ENCODE results near the gene HDAC6.

Gene HDAC6

DNA sequence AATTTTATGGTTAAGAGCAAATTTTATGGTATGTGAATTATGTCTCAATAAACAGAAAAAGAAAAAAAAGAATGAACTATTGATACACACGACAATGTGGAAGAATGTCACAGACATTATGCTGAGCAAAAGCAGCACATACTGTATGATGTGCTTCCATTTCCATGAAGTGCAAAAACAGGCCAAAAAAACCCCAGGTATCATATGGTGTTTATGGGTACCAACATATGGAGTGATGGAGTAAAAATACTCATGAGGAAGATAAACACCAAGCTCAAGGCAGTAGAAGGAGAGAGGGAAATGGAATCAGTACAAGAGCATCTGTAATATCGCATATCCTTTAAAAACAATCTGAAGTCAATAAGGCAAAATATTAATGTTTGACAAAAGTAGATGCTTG is 19.7 kb upstream of the HDAC6 start:
- no peaks in the 10 kb centered on the region for H3K4me1 ChIP-seq (ENCODE audit: control insufficient read depth, insufficient read depth, low read length)
- no peak overlapping the region for H3K9ac ChIP-seq (ENCODE audit: low read depth, low read length)
- H3K27me3 ChIP-seq (ENCODE audit: control insufficient read depth, insufficient read depth, low read length) = peaks cover 6% of the 10 kb centered on the region
- H3K4me2 ChIP-seq (ENCODE audit: low read length) = no peak overlapping the region
- no peaks in the 10 kb centered on the region for H3K9me3 ChIP-seq (replicated peaks; ENCODE audit: low read length)
- no peaks in the 10 kb centered on the region for H3K36me3 ChIP-seq (ENCODE audit: insufficient read depth, low read length)
- H3K4me3 ChIP-seq (ENCODE audit: low read length) = no peak overlapping the region

DNA sequence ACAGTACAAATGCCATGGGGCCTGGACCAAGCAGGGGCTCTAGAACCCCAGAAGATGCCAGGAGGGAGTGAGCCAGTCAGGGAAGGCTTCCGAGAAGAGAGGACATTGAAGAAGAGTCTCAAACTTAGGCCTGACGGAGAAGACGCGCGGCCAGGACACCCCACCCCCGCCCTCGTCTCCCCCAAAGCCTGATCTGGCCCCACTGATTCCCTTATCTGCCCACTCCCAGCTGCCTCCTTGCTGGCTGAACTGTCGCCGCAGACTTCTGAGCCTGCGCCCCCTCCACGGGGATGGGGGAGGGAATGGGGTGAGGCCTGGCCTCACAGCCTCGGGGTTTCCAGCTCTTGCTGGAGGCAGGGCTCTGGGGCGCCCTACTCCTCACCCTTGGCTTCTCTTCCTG is 19.1 kb upstream of the HDAC6 start:
- Histone ChIP-seq H3K4me2 (ENCODE audit: low read length) (no peak overlapping the region), H3K27me3 (ENCODE audit: control insufficient read depth, insufficient read depth, low read length) (peaks cover 7% of the 10 kb centered on the region), H3K36me3 (ENCODE audit: insufficient read depth, low read length) (no peaks in the 10 kb centered on the region)

DNA sequence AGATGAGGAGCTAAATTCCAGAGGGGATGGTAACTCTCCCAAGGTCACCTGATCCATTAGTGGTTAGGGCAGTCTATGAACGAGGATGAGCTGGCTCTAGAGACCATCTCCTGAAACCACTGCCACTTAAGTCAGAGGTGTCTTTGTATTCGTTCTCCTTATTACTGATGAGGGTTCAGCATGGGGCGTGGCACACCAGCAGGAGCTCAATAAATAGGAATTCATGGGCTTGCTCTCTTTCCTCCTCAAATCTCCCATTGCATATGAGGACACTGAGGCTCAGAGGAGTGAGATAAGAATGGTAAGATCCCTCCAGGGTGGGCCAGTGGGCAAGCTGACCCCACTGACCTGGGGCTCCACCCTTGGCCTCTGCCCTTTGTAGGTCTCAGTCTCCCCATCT is 17.1 kb upstream of the HDAC6 start:
- Histone ChIP-seq H3K9me3 (replicated peaks; ENCODE audit: low read length) (no peaks in the 10 kb centered on the region), H3K4me1 (ENCODE audit: control insufficient read depth, insufficient read depth, low read length) (no peaks in the 10 kb centered on the region), H3K36me3 (ENCODE audit: insufficient read depth, low read length) (no peaks in the 10 kb centered on the region), H3K4me2 (ENCODE audit: low read length) (no peak overlapping the region), H3K27me3 (ENCODE audit: control insufficient read depth, insufficient read depth, low read length) (peaks cover 11% of the 10 kb centered on the region), H3K9ac (ENCODE audit: low read depth, low read length) (no peak overlapping the region), H3K4me3 (ENCODE audit: low read length) (no peak overlapping the region)

More for the DNA sequence above, 19.1 kb upstream of the HDAC6 start:
- no peak overlapping the region for H3K9ac ChIP-seq (ENCODE audit: low read depth, low read length)
- H3K9me3 ChIP-seq (replicated peaks; ENCODE audit: low read length) = no peaks in the 10 kb centered on the region
- no peak overlapping the region for H3K4me3 ChIP-seq (ENCODE audit: low read length)
- no peaks in the 10 kb centered on the region for H3K4me1 ChIP-seq (ENCODE audit: control insufficient read depth, insufficient read depth, low read length)

DNA sequence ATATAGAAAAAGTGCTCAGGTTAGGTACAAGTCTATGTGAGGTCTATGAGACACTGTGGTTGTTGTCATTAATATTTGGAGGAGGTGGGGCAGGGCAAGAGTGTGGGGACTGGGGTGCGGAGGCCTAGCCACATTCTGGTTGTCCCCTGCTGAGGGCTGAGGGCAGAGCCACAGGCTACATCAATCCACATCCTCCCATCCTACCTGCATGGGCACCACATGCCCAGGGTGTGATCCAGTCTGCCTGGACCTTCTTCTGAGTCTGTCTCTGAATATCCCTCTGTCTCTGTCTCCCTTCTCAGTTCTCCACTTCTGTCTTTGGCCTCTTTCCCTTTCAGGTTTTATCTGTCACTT is 16.7 kb upstream of the HDAC6 start:
- H3K4me1 ChIP-seq (ENCODE audit: control insufficient read depth, insufficient read depth, low read length) = no peaks in the 10 kb centered on the region
- H3K27me3 ChIP-seq (ENCODE audit: control insufficient read depth, insufficient read depth, low read length) = peaks cover 11% of the 10 kb centered on the region
- H3K9me3 ChIP-seq (replicated peaks; ENCODE audit: low read length) = no peaks in the 10 kb centered on the region
- no peak overlapping the region for H3K4me3 ChIP-seq (ENCODE audit: low read length)
- no peak overlapping the region for H3K4me2 ChIP-seq (ENCODE audit: low read length)
- no peak overlapping the region for H3K9ac ChIP-seq (ENCODE audit: low read depth, low read length)
- H3K36me3 ChIP-seq (ENCODE audit: insufficient read depth, low read length) = no peaks in the 10 kb centered on the region

DNA sequence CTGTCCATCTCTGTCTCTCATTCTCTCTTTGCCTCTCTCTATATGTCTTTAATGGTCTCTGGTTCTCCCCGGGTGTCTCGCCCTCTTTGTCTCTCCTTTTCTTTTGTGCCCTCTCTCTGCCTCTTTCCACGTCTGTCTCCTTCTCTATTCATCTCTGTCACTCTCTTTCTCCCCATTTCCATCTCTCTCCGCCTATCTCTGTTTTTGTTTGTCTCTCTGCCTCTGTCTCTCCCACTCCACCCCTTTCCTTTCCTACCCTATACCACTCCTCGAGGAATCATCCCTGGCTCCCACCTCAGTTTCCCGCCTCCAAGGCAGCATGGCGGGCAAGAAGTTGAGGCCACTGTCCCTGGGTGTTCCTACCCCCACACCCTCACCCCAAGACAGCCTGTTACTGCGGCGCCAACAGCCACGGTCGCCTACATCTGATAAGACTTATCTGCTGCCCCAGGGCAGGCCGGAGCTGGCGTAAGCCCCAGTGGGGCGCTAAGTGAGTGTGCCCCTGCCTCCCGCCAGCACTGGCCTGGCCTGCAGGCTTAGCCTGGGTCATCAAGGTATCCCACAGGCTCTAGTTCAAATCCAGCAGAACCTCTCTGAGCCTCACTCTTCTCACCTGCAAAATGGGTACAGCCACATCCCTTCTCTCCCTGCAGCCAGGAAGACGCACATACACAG is 16.2 kb upstream of the HDAC6 start:
- no peak overlapping the region for H3K4me3 ChIP-seq (ENCODE audit: low read length)
- H3K9me3 ChIP-seq (replicated peaks; ENCODE audit: low read length) = no peaks in the 10 kb centered on the region
- no peaks in the 10 kb centered on the region for H3K36me3 ChIP-seq (ENCODE audit: insufficient read depth, low read length)
- no peaks in the 10 kb centered on the region for H3K4me1 ChIP-seq (ENCODE audit: control insufficient read depth, insufficient read depth, low read length)
- H3K9ac ChIP-seq (ENCODE audit: low read depth, low read length) = no peak overlapping the region
- H3K4me2 ChIP-seq (ENCODE audit: low read length) = no peak overlapping the region
- peaks cover 11% of the 10 kb centered on the region for H3K27me3 ChIP-seq (ENCODE audit: control insufficient read depth, insufficient read depth, low read length)

DNA sequence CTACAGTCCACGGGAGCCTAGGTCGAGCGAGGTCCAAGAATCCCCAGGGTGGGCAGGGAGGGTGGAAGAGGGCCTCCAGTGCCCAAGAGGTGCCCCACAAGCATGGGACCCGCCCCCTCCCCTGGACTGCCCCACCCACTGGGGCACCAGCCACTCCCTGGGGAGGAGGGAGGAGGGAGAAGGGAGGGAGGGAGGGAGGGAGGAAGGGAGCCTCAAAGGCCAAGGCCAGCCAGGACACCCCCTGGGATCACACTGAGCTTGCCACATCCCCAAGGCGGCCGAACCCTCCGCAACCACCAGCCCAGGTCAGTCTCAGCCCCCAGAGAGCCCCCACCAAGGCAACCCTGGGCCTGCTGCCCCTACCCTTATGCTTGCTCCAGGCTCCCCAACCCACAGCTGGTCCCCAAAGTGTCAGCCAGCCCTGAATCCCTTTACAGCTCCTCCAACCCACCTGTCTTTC is 15.5 kb upstream of the HDAC6 start, which contains the start of gene GATA1:
Gene GATA1, plus strand, starts transcription at position 250 of the 460 bp plus-strand sequence. CDS start 4,520 bp downstream, outside the sequence.
- H3K36me3 ChIP-seq (ENCODE audit: insufficient read depth, low read length) = no peaks in the 10 kb centered on the region
- H3K9me3 ChIP-seq (replicated peaks; ENCODE audit: low read length) = no peaks in the 10 kb centered on the region
- no peak within 1 kb of the TSS for H3K9ac ChIP-seq (ENCODE audit: low read depth, low read length)
- H3K27me3 ChIP-seq (ENCODE audit: control insufficient read depth, insufficient read depth, low read length) = peaks cover 11% of the 10 kb centered on the region
- H3K4me3 ChIP-seq (ENCODE audit: low read length) = no peak within 1 kb of the TSS
- no peaks in the 10 kb centered on the region for H3K4me1 ChIP-seq (ENCODE audit: control insufficient read depth, insufficient read depth, low read length)
- H3K4me2 ChIP-seq (ENCODE audit: low read length) = no peak within 1 kb of the TSS

DNA sequence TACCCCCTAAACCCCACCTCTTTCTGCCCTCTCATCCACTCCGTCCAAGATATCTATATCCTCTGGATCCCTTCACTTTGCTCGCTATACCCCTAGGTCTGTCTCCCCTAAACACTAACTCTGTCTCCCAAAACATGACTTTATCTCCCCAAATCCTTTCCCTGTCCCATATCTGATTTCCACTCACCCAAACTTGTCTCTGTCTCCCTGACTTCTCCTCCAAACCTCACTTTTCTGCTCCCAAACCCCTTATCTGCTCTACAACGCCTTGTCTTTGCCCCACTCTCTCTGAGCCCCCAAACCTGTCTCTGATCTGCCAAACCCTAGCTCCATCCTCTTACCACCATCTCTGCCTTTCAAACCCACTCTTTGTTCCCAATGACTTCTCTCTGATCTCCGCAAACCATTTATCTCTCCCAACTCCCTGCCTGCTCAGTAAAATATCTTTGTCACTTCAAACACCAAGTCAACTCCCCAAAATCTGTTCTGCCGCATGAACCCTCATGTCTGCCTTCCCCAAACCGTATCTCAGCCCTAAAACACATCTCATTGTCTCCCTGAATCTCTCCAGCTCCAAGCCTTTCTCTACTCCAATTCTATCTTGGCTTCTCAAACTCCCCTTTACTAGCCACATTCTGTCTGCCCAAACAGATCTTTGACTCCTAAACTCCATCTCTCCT is 14.9 kb upstream of the HDAC6 start:
- no peaks in the 10 kb centered on the region for H3K36me3 ChIP-seq (ENCODE audit: insufficient read depth, low read length)
- no peaks in the 10 kb centered on the region for H3K4me1 ChIP-seq (ENCODE audit: control insufficient read depth, insufficient read depth, low read length)
- no peak overlapping the region for H3K4me2 ChIP-seq (ENCODE audit: low read length)
- no peaks in the 10 kb centered on the region for H3K9me3 ChIP-seq (replicated peaks; ENCODE audit: low read length)
- H3K4me3 ChIP-seq (ENCODE audit: low read length) = no peak overlapping the region
- peaks cover 11% of the 10 kb centered on the region for H3K27me3 ChIP-seq (ENCODE audit: control insufficient read depth, insufficient read depth, low read length)
- no peak overlapping the region for H3K9ac ChIP-seq (ENCODE audit: low read depth, low read length)

DNA sequence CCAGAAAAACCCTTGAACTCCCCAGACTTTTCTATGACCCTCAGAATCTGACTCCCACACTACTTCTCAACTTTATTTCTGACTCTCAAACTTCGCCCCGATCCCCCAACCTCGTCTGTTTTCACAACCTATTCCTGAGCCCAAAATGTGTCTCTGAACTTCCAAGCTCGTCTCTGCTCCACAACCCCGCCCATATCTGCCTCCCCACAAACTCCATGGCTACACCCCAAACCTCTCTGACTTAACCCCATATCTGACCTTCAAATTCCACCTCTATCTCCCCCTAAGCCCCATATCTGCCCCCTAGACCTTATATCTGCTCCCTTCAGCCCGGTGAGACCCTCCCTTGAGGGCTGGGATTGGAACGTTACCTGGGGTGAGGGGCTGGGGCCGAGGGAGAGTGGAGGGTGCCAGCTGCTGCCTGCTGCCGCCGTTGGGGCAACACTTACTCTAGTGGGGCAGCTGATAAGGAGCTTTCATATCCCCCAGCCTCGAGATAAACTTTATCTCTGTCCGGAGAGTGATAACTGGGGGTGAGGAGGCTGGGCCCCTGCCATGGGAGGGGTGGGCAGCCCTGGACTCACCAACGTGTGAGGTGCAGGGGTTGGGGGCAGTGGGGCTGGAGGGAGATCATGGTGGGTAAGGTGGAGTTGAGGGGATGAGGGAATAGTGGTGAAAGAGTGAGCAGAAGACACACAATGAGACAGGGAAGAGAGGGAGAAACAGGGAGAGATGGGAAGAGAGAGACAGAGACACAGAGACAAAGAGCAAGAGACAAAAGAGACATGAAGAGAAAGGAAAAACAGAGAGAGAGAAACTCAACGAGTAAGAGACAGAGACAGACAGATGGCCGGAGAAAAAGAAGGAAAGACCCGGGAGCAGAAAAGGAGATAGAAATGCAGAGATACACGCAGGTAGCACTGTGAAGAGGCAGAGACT is 14.1 kb upstream of the HDAC6 start:
- Histone ChIP-seq H3K9me3 (replicated peaks; ENCODE audit: low read length) (no peaks in the 10 kb centered on the region), H3K4me2 (ENCODE audit: low read length) (no peak overlapping the region), H3K36me3 (ENCODE audit: insufficient read depth, low read length) (no peaks in the 10 kb centered on the region), H3K4me1 (ENCODE audit: control insufficient read depth, insufficient read depth, low read length) (no peaks in the 10 kb centered on the region), H3K9ac (ENCODE audit: low read depth, low read length) (no peak overlapping the region), H3K27me3 (ENCODE audit: control insufficient read depth, insufficient read depth, low read length) (peaks cover 11% of the 10 kb centered on the region), H3K4me3 (ENCODE audit: low read length) (no peak overlapping the region)

DNA sequence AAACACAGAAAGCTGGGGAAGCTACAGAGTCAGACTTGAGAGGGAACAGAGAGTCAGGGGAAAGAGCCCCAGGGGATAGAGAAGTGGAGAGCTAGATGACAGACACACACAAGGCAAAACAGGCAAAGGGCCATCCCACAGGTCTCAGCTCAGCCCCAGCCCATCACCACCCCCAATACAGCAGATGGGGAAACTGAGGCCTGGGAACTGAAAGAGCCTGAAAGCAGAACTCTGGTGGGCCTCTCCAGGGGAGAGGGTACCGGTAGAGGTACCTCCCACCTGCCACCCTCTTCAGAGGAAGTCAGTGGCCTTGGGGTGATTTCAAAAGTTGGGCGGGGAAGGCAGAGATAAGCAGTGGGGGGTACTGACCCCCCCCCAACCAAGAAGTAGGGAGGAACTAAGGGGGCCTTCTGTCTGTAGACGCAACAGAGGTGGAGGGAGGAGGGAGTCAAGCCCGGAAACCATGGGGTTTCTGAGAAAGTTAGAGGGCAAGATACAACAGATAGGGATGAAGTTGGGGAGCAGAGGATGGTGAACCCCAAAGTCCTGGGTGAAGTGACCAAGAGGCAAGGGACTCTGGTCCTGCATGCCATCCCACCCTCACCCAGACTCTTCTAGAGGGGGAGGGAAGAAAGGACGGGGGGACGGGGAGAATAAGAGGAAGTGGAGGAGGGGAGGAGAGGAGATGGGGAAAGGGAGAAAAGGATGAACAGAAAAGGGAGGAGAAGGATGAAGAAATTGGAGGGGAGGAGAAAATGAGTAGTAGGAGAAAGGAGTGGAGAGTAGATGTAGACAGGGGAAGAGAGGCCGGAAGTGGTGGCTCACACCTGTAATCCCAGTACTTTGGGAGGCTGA is 12.3 kb upstream of the HDAC6 start:
- Histone ChIP-seq H3K27me3 (ENCODE audit: control insufficient read depth, insufficient read depth, low read length) (peaks cover 11% of the 10 kb centered on the region), H3K4me1 (ENCODE audit: control insufficient read depth, insufficient read depth, low read length) (no peaks in the 10 kb centered on the region), H3K4me2 (ENCODE audit: low read length) (no peak overlapping the region), H3K9me3 (replicated peaks; ENCODE audit: low read length) (no peaks in the 10 kb centered on the region), H3K4me3 (ENCODE audit: low read length) (no peak overlapping the region), H3K9ac (ENCODE audit: low read depth, low read length) (no peak overlapping the region), H3K36me3 (ENCODE audit: insufficient read depth, low read length) (no peaks in the 10 kb centered on the region)

DNA sequence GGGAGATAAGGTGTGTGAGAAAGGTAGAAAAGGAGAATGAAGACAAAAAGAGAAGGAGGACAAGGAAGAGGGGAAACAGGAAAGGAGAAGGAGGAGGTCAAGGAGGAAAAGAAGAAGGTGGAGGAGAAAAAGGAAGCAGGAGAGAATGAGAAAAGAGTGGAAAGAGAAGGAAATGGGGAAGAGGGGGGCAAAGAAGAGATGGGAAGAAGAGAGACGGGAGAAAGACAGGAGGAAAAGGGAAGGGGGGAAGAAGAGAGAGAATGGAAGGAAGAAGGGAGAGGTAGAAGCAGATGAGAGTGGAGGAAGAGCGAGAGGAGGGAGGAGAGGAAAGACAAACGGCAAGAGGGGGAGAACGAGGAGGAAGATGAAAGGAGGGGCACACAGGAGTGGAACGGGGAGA is 11.4 kb upstream of the HDAC6 start:
- H3K9ac ChIP-seq (ENCODE audit: low read depth, low read length) = no peak overlapping the region
- no peak overlapping the region for H3K4me2 ChIP-seq (ENCODE audit: low read length)
- no peaks in the 10 kb centered on the region for H3K36me3 ChIP-seq (ENCODE audit: insufficient read depth, low read length)
- H3K4me1 ChIP-seq (ENCODE audit: control insufficient read depth, insufficient read depth, low read length) = no peaks in the 10 kb centered on the region
- no peak overlapping the region for H3K4me3 ChIP-seq (ENCODE audit: low read length)
- H3K27me3 ChIP-seq (ENCODE audit: control insufficient read depth, insufficient read depth, low read length) = peaks cover 11% of the 10 kb centered on the region
- H3K9me3 ChIP-seq (replicated peaks; ENCODE audit: low read length) = no peaks in the 10 kb centered on the region

Measured in skeletal muscle satellite cell (primary cell).